CD4-positive, alpha-beta T cell (primary cell): ENCODE measurements around the gene KIF25. TPM values are rescaled to one million over a fixed set of nuclear protein-coding genes. Genes with fewer than 3 reads are reported as not detected.

Experiments used
- ATAC-seq: fragments of 200-7000 bp; cut with Tn5 transposase; one replicate; pipeline ENCODE4 v1.10.0; 2022; ENCODE audit warnings: mild to moderate bottlenecking; ENCODE audit not compliant: poor library complexity
- CTCF ChIA-PET: fragments of 350-600 bp; sonication (Branson Sonifier 250); formaldehyde crosslinking; loops from one replicate; lab custom pipeline; 2021; ENCODE audit warnings: antibody characterized with exemption, inconsistent platforms; lab: Charles Lee
- POLR2A ChIA-PET: fragments of 350-600 bp; sonication (Branson Sonifier 250); formaldehyde crosslinking; loops from one replicate; lab custom pipeline; 2021; ENCODE audit warnings: antibody characterized with exemption, inconsistent platforms; lab: Charles Lee
- DNase-seq, 14 experiments: peaks; one replicate each; pipeline ENCODE4 v3.0.0-alpha.2; 2013 to 2020; ENCODE audit warnings: mixed read lengths in 2 of 14
- H3K27ac ChIP-seq, 2 donors: one replicate each; pipeline versions ENCODE4 v1.5.1 to v1.7.0; 2013; ENCODE audit warnings: low read length in 2 of 2, low read depth in 1 of 2, mild to moderate bottlenecking in 1 of 2
- H3K27me3 ChIP-seq, 2 experiments: 1 replicate in 1 of 2; 2 replicates in 1 of 2; pipeline versions ENCODE4 v1.6.1 to v1.7.0; 2013; ENCODE audit warnings: low read length in 2 of 2, control low read depth in 1 of 2, mild to moderate bottlenecking in 1 of 2, moderate library complexity in 1 of 2; ENCODE audit not compliant: insufficient read depth in 2 of 2, control insufficient read depth in 1 of 2
- H3K36me3 ChIP-seq: one replicate; pipeline ENCODE4 v1.6.1; 2013; ENCODE audit warnings: low read length, control low read depth; ENCODE audit not compliant: insufficient read depth
- H3K4me1 ChIP-seq: one replicate; pipeline ENCODE4 v1.6.1; 2013; ENCODE audit warnings: low read length, control low read depth; ENCODE audit not compliant: insufficient read depth
- H3K4me3 ChIP-seq: one replicate; pipeline ENCODE4 v1.5.1; 2013; ENCODE audit warnings: mild to moderate bottlenecking, low read length, moderate library complexity
- H3K9me3 ChIP-seq, 2 experiments: 1 replicate in 1 of 2; 2 replicates in 1 of 2; pipeline versions ENCODE4 v1.6.1 to v1.7.0; 2013; ENCODE audit warnings: low read length in 2 of 2, mild to moderate bottlenecking in 2 of 2, control low read depth in 1 of 2, moderate library complexity in 1 of 2; ENCODE audit not compliant: control insufficient read depth in 1 of 2, insufficient read depth in 1 of 2
- H3K27ac Mint-ChIP-seq: one replicate; pipeline ENCODE4 v1.8.0; 2020; ENCODE audit warnings: mixed read lengths
- H3K27me3 Mint-ChIP-seq: one replicate; pipeline ENCODE4 v1.8.0; 2021; ENCODE audit warnings: mixed read lengths
- H3K36me3 Mint-ChIP-seq: one replicate; pipeline ENCODE4 v1.8.0; 2021; ENCODE audit warnings: low read depth, mixed read lengths
- H3K4me1 Mint-ChIP-seq: one replicate; pipeline ENCODE4 v1.8.0; 2021; ENCODE audit warnings: low read depth, mixed read lengths
- H3K4me3 Mint-ChIP-seq: one replicate; pipeline ENCODE4 v1.8.0; 2020; ENCODE audit warnings: mild to moderate bottlenecking, mixed read lengths
- H3K9me3 Mint-ChIP-seq: one replicate; pipeline ENCODE4 v1.8.0; 2020; ENCODE audit warnings: mixed read lengths
- CTCF ChIP-seq: fragments of 200-600 bp; IDR thresholded peaks from one replicate; pipeline ENCODE4 v1.8.0; 2022; ENCODE audit warnings: antibody characterized with exemption, mild to moderate bottlenecking
- intact Hi-C, 2 experiments: fragments of 100-400 bp; cut with DNase I in 1 of 2; cut with micrococcal nuclease in 1 of 2; formaldehyde crosslinking; loops; one replicate each; pipeline versions ENCODE4 v1.15.1 to v1.9.0; 2023 to 2025; cut with DNase I, micrococcal nuclease
- total RNA-seq, 174 experiments: library from RNA in 2 of 174; stranded (reverse) in 2 of 174; gene quantifications; one replicate each; pipeline ENCODE4 v1.2.3 and lab custom pipeline; 2021 to 2026

KIF25 gene
- total RNA-seq, 2 experiments from 2014 or later, result not detected

GRCh38 chr6:168082860-168083513 is 85.5 kb downstream of the KIF25 start:
- no peaks in the 10 kb centered on the region for H3K36me3 ChIP-seq
- no peak for TF ChIP-seq CTCF
- POLR2A ChIA-PET, result no interaction called here
- Mint-ChIP-seq H3K27me3 (peaks cover 3% of the 10 kb centered on the region), H3K36me3 (no peaks in the 10 kb centered on the region), H3K4me1 (no peaks in the 10 kb centered on the region), H3K27ac (no peak overlapping the region), H3K9me3 (no peaks in the 10 kb centered on the region), H3K4me3 (no peak overlapping the region)
- CTCF ChIA-PET, result no interaction called here
- no peak overlapping the region for H3K4me3 ChIP-seq
- no peaks in the 10 kb centered on the region for H3K4me1 ChIP-seq
- no peak overlapping the region for H3K27ac ChIP-seq
- intact Hi-C loops, result no loop called here
- H3K27me3 ChIP-seq, result no peaks in the 10 kb centered on the region
- peaks cover 0 to 18% of the 10 kb centered on the region in 2 experiments for H3K9me3 ChIP-seq
- DNase-seq (no peak), ATAC-seq (no peak)

- H3K27ac Mint-ChIP-seq, result no peak overlapping the region
- no peak for TF ChIP-seq CTCF
- no peaks in the 10 kb centered on the region for H3K36me3 Mint-ChIP-seq
- ATAC-seq (no peak), DNase-seq (no peak)
- no peak overlapping the region for H3K27ac ChIP-seq
- H3K4me1 ChIP-seq, result no peaks in the 10 kb centered on the region
- no peak overlapping the region for H3K4me3 ChIP-seq
- no peaks in the 10 kb centered on the region for H3K36me3 ChIP-seq
- intact Hi-C loops, result no loop called here
- no peak overlapping the region for H3K4me3 Mint-ChIP-seq
- H3K9me3 Mint-ChIP-seq, result no peaks in the 10 kb centered on the region
- H3K27me3 ChIP-seq, result no peaks in the 10 kb centered on the region
- H3K9me3 ChIP-seq, result peaks cover 0 to 18% of the 10 kb centered on the region in 2 experiments
- POLR2A ChIA-PET, result no interaction called here
- CTCF ChIA-PET, result no interaction called here
- no peaks in the 10 kb centered on the region for H3K27me3 Mint-ChIP-seq
- no peaks in the 10 kb centered on the region for H3K4me1 Mint-ChIP-seq
Measured at GRCh38 chr6:168083514-168083885, 86.0 kb downstream of the KIF25 start.

- H3K27me3 ChIP-seq, result no peaks in the 10 kb centered on the region
- no peak for TF ChIP-seq CTCF
- no peak overlapping the region for H3K27ac ChIP-seq
- Mint-ChIP-seq H3K4me1 (no peaks in the 10 kb centered on the region), H3K9me3 (no peaks in the 10 kb centered on the region), H3K27me3 (no peaks in the 10 kb centered on the region), H3K4me3 (no peak overlapping the region), H3K27ac (no peak overlapping the region), H3K36me3 (no peaks in the 10 kb centered on the region)
- DNase-seq (no peak), ATAC-seq (no peak)
- ChIA-PET POLR2A (no interaction called here), CTCF (no interaction called here)
- no peaks in the 10 kb centered on the region for H3K4me1 ChIP-seq
- H3K36me3 ChIP-seq, result no peaks in the 10 kb centered on the region
- intact Hi-C loops, result no loop called here
- H3K9me3 ChIP-seq, result peaks cover 0 to 18% of the 10 kb centered on the region in 2 experiments
- H3K4me3 ChIP-seq, result no peak overlapping the region
Measured at GRCh38 chr6:168084465-168085160, 87.1 kb downstream of the KIF25 start.
